NT2/D1 (cell line): ENCODE data around the gene SYNRG.

Experiments
- DNase-seq: peaks from one replicate; pipeline ENCODE4 v3.0.0-alpha.2; 2011; ENCODE audit warnings: low read depth, low spot score
- H3K27me3 ChIP-seq: 2 replicates; pipeline ENCODE4 v1.6.0; 2011; ENCODE audit warnings: mild to moderate bottlenecking; ENCODE audit not compliant: insufficient read length, insufficient read depth
- H3K36me3 ChIP-seq: 2 replicates; pipeline ENCODE4 v1.6.1; 2011; ENCODE audit warnings: mild to moderate bottlenecking, low read length, mixed read lengths; ENCODE audit not compliant: insufficient read depth, insufficient read length
- H3K4me1 ChIP-seq: 2 replicates; pipeline ENCODE4 v1.5.1; 2011; ENCODE audit not compliant: insufficient read depth, insufficient read length
- H3K4me3 ChIP-seq: 2 replicates; pipeline ENCODE4 v1.5.1; 2011; ENCODE audit warnings: low read depth; ENCODE audit not compliant: insufficient read length
- H3K9ac ChIP-seq: 2 replicates; pipeline ENCODE4 v1.6.0; 2011; ENCODE audit warnings: low read depth; ENCODE audit not compliant: insufficient read length
- H3K9me3 ChIP-seq: 2 replicates; pipeline ENCODE4 v1.5.1; 2011; ENCODE audit warnings: mild to moderate bottlenecking, low read length; ENCODE audit not compliant: insufficient read depth
- SUZ12 ChIP-seq: IDR thresholded peaks from 2 replicates; pipeline ENCODE4 v1.6.1; 2011; ENCODE audit not compliant: insufficient read length, insufficient read depth; ENCODE audit errors: extremely low read depth
- YY1 ChIP-seq: IDR thresholded peaks from 2 replicates; pipeline ENCODE4 v1.6.1; 2011; ENCODE audit not compliant: insufficient read length, insufficient read depth
- ZNF274 ChIP-seq: IDR thresholded peaks from 2 replicates; pipeline ENCODE4 v1.6.1; 2011; ENCODE audit warnings: mild to moderate bottlenecking, low read depth, low read length

Gene SYNRG

DNA sequence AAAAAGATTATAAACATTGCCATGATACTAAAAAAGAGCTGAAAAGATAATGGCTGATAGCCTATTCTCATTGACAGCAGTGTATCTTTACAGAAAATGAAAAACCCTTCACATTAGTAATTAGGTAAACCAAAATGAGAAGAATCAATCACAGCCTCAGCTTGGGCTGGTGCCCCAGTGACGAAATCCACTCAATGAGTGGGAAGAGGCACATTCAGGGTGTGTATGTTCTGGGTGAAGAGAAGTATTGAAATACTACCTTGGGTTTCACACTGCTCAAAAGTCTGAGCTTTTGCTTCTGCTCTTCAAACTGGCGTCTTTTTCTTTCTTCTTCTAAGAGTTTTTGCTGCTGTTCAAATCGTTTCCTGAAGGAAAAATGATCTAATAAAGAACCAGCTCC lies 24.2 kb downstream of the SYNRG start:
- DNase-seq: no peak
- no peaks in the 10 kb centered on the region for H3K4me1 ChIP-seq
- no peak for TF ChIP-seq YY1
- TF ChIP-seq SUZ12: no peak
- TF ChIP-seq ZNF274: no peak
- H3K9ac ChIP-seq: no peak overlapping the region
- no peak overlapping the region for H3K4me3 ChIP-seq
- no peaks in the 10 kb centered on the region for H3K27me3 ChIP-seq
- no peaks in the 10 kb centered on the region for H3K9me3 ChIP-seq
- peaks cover 56% of the 10 kb centered on the region for H3K36me3 ChIP-seq

DNA sequence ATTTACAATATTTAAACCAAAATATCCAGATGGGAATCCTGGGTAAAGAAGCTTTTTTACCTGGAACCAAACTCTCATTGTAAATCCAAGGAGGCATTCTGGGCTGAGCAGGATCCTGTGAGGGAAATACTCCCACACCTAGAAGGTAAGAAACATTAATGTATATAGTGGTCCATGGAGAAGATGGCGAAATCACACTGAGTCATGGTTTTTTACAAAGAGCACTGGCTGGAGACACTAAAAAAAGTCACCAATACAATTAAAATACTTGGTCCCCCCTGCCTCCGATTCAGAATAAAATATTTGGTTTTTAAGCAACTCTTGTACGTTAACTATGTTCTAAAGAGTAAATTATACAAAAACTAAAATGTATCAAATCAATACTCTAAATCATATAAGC lies 32.9 kb downstream of the SYNRG start:
- no peak for DNase-seq
- no peaks in the 10 kb centered on the region for H3K4me1 ChIP-seq
- peaks cover 9% of the 10 kb centered on the region; the same call in 1 of the 2 replicates for H3K9me3 ChIP-seq
- no peak overlapping the region for H3K4me3 ChIP-seq
- H3K36me3 ChIP-seq: peaks cover 51% of the 10 kb centered on the region
- no peak overlapping the region for H3K9ac ChIP-seq
- TF ChIP-seq SUZ12 (no peak), ZNF274 (no peak), YY1 (no peak)
- no peaks in the 10 kb centered on the region for H3K27me3 ChIP-seq

DNA sequence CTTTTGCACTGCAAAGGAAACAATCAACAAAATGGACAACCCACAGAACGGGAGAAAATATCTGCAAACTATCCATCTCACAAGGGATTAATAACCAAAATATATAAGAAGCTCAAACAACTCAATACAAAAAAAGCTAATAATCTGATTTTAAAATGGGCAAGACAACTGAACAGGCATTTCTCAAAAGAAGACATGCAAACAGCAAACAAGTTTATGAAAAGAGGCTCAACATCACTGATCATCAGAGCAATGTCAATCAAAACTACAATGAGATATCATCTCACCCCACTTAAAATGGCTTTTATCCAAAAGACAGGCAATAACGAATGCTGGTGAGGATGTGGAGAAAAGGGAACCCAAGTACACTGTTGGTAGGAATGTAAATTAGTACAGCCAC lies 34.8 kb downstream of the SYNRG start:
- no peaks in the 10 kb centered on the region for H3K27me3 ChIP-seq
- peaks cover 48% of the 10 kb centered on the region for H3K36me3 ChIP-seq
- no peak for DNase-seq
- H3K9me3 ChIP-seq: peaks cover 9% of the 10 kb centered on the region; the same call in 1 of the 2 replicates
- no peaks in the 10 kb centered on the region for H3K4me1 ChIP-seq
- H3K4me3 ChIP-seq: no peak overlapping the region
- no peak overlapping the region for H3K9ac ChIP-seq
- no peak for TF ChIP-seq ZNF274
- no peak for TF ChIP-seq YY1
- no peak for TF ChIP-seq SUZ12

DNA sequence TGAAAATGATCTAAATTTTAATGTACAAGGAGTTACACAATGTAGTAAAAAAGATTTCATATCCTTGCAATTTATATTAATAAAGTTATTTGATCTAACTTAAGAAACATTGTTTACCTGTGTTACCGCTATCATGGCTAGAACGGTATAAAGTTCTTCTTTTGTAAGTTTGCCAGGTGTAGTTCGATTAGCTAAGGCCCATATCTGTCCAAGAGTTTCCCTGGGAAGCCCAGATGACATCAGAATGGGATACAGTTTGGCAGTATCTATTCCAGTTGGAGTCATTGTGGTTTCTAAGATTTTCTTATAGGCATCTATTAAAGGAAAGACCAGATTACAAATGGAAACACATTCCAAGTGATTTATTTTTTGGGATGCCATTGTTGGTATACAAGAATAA lies 37.5 kb downstream of the SYNRG start:
- H3K36me3 ChIP-seq: peaks cover 57% of the 10 kb centered on the region
- H3K27me3 ChIP-seq: no peaks in the 10 kb centered on the region
- DNase-seq: no peak
- H3K4me3 ChIP-seq: no peak overlapping the region
- peaks cover 9% of the 10 kb centered on the region; the same call in 1 of the 2 replicates for H3K9me3 ChIP-seq
- H3K4me1 ChIP-seq: no peaks in the 10 kb centered on the region
- TF ChIP-seq YY1 (no peak), SUZ12 (no peak), ZNF274 (no peak)
- H3K9ac ChIP-seq: no peak overlapping the region

DNA sequence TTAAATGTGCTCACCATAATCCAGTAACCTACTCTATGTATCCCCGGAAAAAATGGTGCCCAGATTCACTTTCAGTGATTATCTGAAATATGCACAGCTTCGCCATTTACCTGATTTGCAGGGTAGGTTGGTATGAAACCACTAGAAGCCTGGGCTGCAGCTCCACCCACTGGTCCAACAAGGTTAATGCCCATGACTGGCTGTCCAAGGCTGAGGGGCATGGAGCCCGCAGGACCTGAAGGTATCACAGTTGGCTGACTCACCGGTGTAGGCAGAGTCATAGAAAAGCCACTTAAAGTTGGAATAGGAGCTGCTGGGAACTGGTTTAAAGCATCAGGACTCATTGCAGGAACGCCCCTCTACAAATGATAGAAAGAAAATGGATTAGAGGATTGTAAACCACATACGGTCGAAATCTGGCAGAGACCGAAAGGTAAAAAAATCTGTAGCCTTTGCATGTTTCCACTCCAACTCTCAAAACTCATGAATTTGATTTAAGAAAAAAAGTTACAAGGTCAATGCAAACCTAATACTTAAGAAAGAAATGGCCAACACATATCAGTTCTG lies 38.6 kb downstream of the SYNRG start:
- Histone ChIP-seq H3K4me3 (no peak overlapping the region), H3K9me3 (peaks cover 9% of the 10 kb centered on the region; the same call in 1 of the 2 replicates), H3K9ac (no peak overlapping the region), H3K36me3 (peaks cover 47% of the 10 kb centered on the region), H3K27me3 (no peaks in the 10 kb centered on the region), H3K4me1 (no peaks in the 10 kb centered on the region)
- TF ChIP-seq ZNF274: no peak
- TF ChIP-seq YY1: no peak
- TF ChIP-seq SUZ12: no peak
- peak; percentile 46 for DNase-seq

DNA sequence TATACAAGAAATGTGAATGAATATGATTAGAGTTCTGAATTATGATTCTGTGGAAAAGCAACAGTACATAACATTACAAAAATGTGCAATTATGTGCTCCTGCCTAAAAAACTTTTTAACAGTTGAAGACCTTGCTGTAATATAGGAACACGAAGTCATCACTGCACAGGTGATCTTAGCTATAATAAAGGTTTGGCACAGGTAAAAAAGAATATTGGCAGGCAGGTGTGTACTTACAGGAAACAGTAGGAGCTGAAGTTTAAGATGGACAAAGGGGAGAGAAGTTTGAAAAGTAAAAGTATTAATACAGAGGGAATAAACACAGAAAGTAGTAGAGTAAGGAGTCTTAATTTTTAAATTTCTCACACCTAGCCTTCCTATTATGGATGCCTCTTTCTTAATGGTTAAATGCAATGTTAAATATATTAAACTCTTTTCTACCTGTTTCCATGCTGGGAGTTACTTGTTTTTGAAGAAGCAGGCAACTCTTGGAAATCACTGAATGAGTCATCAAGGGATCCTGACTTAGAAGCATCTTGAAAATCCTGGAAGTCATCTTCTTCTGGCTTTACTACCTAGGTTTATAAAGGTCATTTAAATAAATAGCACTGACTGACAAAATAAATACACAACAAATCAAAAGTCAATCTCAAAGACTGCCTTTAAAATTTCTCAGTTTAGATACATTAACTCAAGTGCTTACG lies 40.7 kb downstream of the SYNRG start:
- no peak for TF ChIP-seq YY1
- TF ChIP-seq ZNF274: no peak
- TF ChIP-seq SUZ12: no peak
- Histone ChIP-seq H3K4me1 (no peaks in the 10 kb centered on the region), H3K9me3 (peaks cover 12% of the 10 kb centered on the region; the same call in 1 of the 2 replicates), H3K4me3 (no peak overlapping the region), H3K9ac (no peak overlapping the region), H3K36me3 (peaks cover 52% of the 10 kb centered on the region), H3K27me3 (no peaks in the 10 kb centered on the region)
- DNase-seq: no peak

DNA sequence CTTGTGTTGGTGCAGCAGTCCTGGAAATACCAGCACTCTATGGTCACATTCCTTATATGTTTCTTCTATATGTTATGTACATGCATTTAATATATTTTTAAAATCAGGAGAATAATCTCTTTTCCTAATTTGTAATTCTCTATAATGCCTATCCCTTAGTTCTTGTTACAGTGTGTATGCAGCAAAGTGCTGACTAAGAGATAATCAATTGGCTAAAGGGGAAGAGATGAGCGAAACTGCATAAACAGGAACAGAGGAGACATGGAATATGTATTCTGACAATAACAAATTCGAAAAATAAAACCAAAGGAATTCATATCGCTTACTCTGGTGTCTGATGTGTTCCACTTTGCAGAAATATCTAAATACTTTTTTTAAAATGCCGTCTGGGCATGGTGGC lies 41.7 kb downstream of the SYNRG start:
- DNase-seq: no peak
- no peak overlapping the region for H3K4me3 ChIP-seq
- H3K9ac ChIP-seq: no peak overlapping the region
- no peaks in the 10 kb centered on the region for H3K4me1 ChIP-seq
- no peak for TF ChIP-seq ZNF274
- TF ChIP-seq SUZ12: no peak
- TF ChIP-seq YY1: no peak
- no peaks in the 10 kb centered on the region for H3K27me3 ChIP-seq
- peaks cover 12% of the 10 kb centered on the region; the same call in 1 of the 2 replicates for H3K9me3 ChIP-seq
- peaks cover 52% of the 10 kb centered on the region for H3K36me3 ChIP-seq
